GM12878 (cell line): Measurements from ENCODE around the gene DAAM2. TPM values are rescaled to one million over a fixed set of nuclear protein-coding genes. Genes with fewer than 3 reads are reported as not detected.

Source experiments
- ATAC-seq: fragments of 200-7000 bp; cut with Tn5 transposase; 3 replicates; pipeline ENCODE4 v1.9.1; 2020; ENCODE audit warnings: mild to moderate bottlenecking, moderate library complexity
- BruUV-seq: library from RNA; stranded (reverse); fragments of 400-500 nt; replicated peaks from 2 replicates; lab custom pipeline; 2021; lab: Mats Ljungman, UMichigan
- CTCF ChIA-PET: fragments of 300-600 bp; sonication (Branson Sonifier 250); formaldehyde crosslinking; extraction: SDS; loops from one replicate; lab custom pipeline; 2021; ENCODE audit warnings: inconsistent platforms; lab: Yijun Ruan, JAX
- POLR2A ChIA-PET: fragments of 350-600 bp; formaldehyde crosslinking; extraction: SDS; loops from one replicate; lab custom pipeline; 2021; ENCODE audit warnings: inconsistent platforms; lab: Charles Lee
- RAD21 ChIA-PET: fragments of 300-600 bp; sonication (Branson Sonifier 250); formaldehyde crosslinking; loops from one replicate; lab custom pipeline; 2023; ENCODE audit warnings: antibody characterized with exemption; ENCODE audit not compliant: unreplicated experiment; lab: Charles Lee
- SMC1A ChIA-PET: fragments of 300-600 bp; sonication (Branson Sonifier 250); formaldehyde crosslinking; loops from one replicate; lab custom pipeline; 2023; ENCODE audit not compliant: unreplicated experiment, uncharacterized antibody; lab: Charles Lee
- DNase-seq: peaks from one replicate; pipeline ENCODE4 v3.0.0-alpha.2; 2011; ENCODE audit warnings: low read depth, low spot score
- FAIRE-seq: peaks from 3 replicates; lab custom pipeline; 2011; peaks lifted over from hg19 to GRCh38; lab: Jason Lieb, UNC
- H2AFZ ChIP-seq: 2 replicates; pipeline ENCODE4 v1.6.0; 2011; ENCODE audit warnings: low read depth, low read length, control low read depth; ENCODE audit not compliant: control insufficient read depth
- H3K27ac ChIP-seq: 2 replicates; pipeline ENCODE4 v1.5.1; 2011; ENCODE audit warnings: control low read depth; ENCODE audit not compliant: control insufficient read depth, insufficient read depth
- H3K27me3 ChIP-seq, 2 experiments: replicated peaks in 1 of 2; 2 replicates each; pipeline versions ENCODE4 v1.6.0 to v1.6.1; 2011; ENCODE audit warnings: low read length in 1 of 2; ENCODE audit not compliant: control insufficient read depth in 2 of 2, insufficient read depth in 2 of 2
- H3K36me3 ChIP-seq, 2 experiments: 2 replicates each; pipeline ENCODE4 v1.5.1; 2011; ENCODE audit warnings: low read length in 1 of 2; ENCODE audit not compliant: control insufficient read depth in 2 of 2, insufficient read depth in 2 of 2
- H3K4me1 ChIP-seq: 2 replicates; pipeline ENCODE4 v1.6.1; 2011; ENCODE audit warnings: mild to moderate bottlenecking, low read length, moderate library complexity, mixed read lengths; ENCODE audit not compliant: control insufficient read depth, insufficient read depth
- H3K4me2 ChIP-seq: 2 replicates; pipeline ENCODE4 v1.6.0; 2011; ENCODE audit warnings: control low read depth; ENCODE audit not compliant: control insufficient read depth, insufficient read depth
- H3K4me3 ChIP-seq: fragments of 200-600 bp; sonication (generic); 2 replicates; pipeline ENCODE4 v1.5.1; 2016
- H3K79me2 ChIP-seq: 2 replicates; pipeline ENCODE4 v1.6.0; 2011; ENCODE audit warnings: low read length; ENCODE audit not compliant: control insufficient read depth, insufficient read depth
- H3K9ac ChIP-seq: 2 replicates; pipeline ENCODE4 v1.8.0; 2011; ENCODE audit warnings: low read length, control low read depth, mixed read lengths; ENCODE audit not compliant: control insufficient read depth, insufficient read depth
- H3K9me3 ChIP-seq: replicated peaks from 3 replicates; pipeline ENCODE4 v1.5.1; 2011; ENCODE audit warnings: mild to moderate bottlenecking, low read length; ENCODE audit not compliant: control insufficient read depth, insufficient read depth
- H4K20me1 ChIP-seq: 2 replicates; pipeline ENCODE4 v1.6.0; 2011; ENCODE audit not compliant: control insufficient read depth, insufficient read depth
- CREM ChIP-seq: IDR thresholded peaks from 2 replicates; pipeline ENCODE4 v1.6.1; 2014; ENCODE audit warnings: antibody characterized with exemption, low read depth
- HCFC1 ChIP-seq: fragments of 150-350 bp; IDR thresholded peaks from 2 replicates; pipeline ENCODE4 v1.6.1; 2014; ENCODE audit warnings: low read length
- HSF1 ChIP-seq: fragments of 150-350 bp; IDR thresholded peaks from 2 replicates; pipeline ENCODE4 v1.6.1; 2014; ENCODE audit warnings: mild to moderate bottlenecking, low read depth, low read length
- KAT2A ChIP-seq: conservative IDR thresholded peaks from 2 replicates; pipeline ENCODE4 v1.6.1; 2011; ENCODE audit warnings: low read depth, low read length; ENCODE audit not compliant: control insufficient read depth
- KDM1A ChIP-seq: fragments of 200-600 bp; sonication (generic); IDR thresholded peaks from 2 replicates; pipeline ENCODE4 v1.6.1; 2016; ENCODE audit warnings: borderline replicate concordance
- MLLT1 ChIP-seq: fragments of 450-650 bp; IDR thresholded peaks from 2 replicates; pipeline ENCODE4 v1.6.1; 2016; ENCODE audit warnings: mild to moderate bottlenecking
- MYC ChIP-seq: IDR thresholded peaks from 2 replicates; pipeline ENCODE4 v1.6.1; 2011; ENCODE audit warnings: mild to moderate bottlenecking, low read length, moderate library complexity, inconsistent platforms; ENCODE audit not compliant: insufficient read depth, insufficient replicate concordance, insufficient read length, severe bottlenecking
- PBX3 ChIP-seq: IDR thresholded peaks from 2 replicates; pipeline ENCODE4 v1.6.1; 2011; ENCODE audit warnings: mild to moderate bottlenecking, low read depth, low read length, moderate library complexity; ENCODE audit not compliant: insufficient replicate concordance
- PKNOX1 ChIP-seq: fragments of 450-650 bp; IDR thresholded peaks from 2 replicates; pipeline ENCODE4 v1.6.1; 2016; ENCODE audit warnings: mild to moderate bottlenecking
- RB1 ChIP-seq: fragments of 450-650 bp; formaldehyde crosslinking; IDR thresholded peaks from 2 replicates; pipeline ENCODE4 v1.6.1; 2017; ENCODE audit warnings: mild to moderate bottlenecking, borderline replicate concordance
- SPI1 ChIP-seq: IDR thresholded peaks from 2 replicates; pipeline ENCODE4 v1.6.1; 2011; ENCODE audit warnings: low read depth, mild to moderate bottlenecking, low read length, moderate library complexity, borderline replicate concordance; ENCODE audit not compliant: insufficient read depth
- SREBF2 ChIP-seq: IDR thresholded peaks from 2 replicates; pipeline ENCODE4 v1.6.1; 2012; ENCODE audit warnings: mild to moderate bottlenecking, low read length
- STAT1 ChIP-seq: fragments of 450-650 bp; conservative IDR thresholded peaks from 2 replicates; pipeline ENCODE4 v1.6.1; 2014; ENCODE audit warnings: antibody characterized with exemption, mild to moderate bottlenecking
- ZNF622 ChIP-seq: fragments of 450-650 bp; IDR thresholded peaks from 2 replicates; pipeline ENCODE4 v1.6.1; 2017; ENCODE audit warnings: mild to moderate bottlenecking, inconsistent platforms
- WGBS: methylation state at CpG from one replicate; pipeline ENCODE4 v1.1.6; 2016; ENCODE audit warnings: low lambda C conversion rate; ENCODE audit not compliant: insufficient replicate concordance, insufficient coverage; ENCODE audit errors: missing lambda C conversion rate; 5-methylcytosine and 5-hydroxymethylcytosine counted together
- in situ Hi-C: fragments of 300-500 bp; cut with MboI; formaldehyde crosslinking; loops from 9 replicates; pipeline ENCODE4 v1.14.3; 2018; ENCODE audit warnings: mixed read lengths
- intact Hi-C: fragments of 100-400 bp; cut with micrococcal nuclease; formaldehyde crosslinking; loops from one replicate; pipeline ENCODE4 v1.14.2; 2022; ENCODE audit not compliant: unreplicated experiment
- polyA plus RNA-seq, 11 experiments: library from polyadenylated mRNA; depleted of rRNA in 4 of 11; unstranded in 6 of 11; stranded (reverse) in 5 of 11; fragments of >200 nt; fragmentation: Nextera tagmentation in 4 of 11; fragmentation: Illumina TruSeq in 1 of 11; extraction: Ambion mirVana in 4 of 11; extraction: Trizol in 1 of 11; gene quantifications; 1 replicate in 1 of 11; 2 replicates in 10 of 11; pipeline versions ENCODE4 v1.2.1 to v1.2.3, GENCODE V29; 2011 to 2016; ENCODE audit warnings: inconsistent platforms in 2 of 11, missing spikeins in 2 of 11, low read depth in 1 of 11
- total RNA-seq, 4 experiments: library from RNA; depleted of rRNA in 3 of 4; stranded (reverse); fragments of >200 nt in 3 of 4; fragmentation: Illumina TruSeq in 1 of 4; extraction: Trizol in 1 of 4; gene quantifications; 2 replicates each; pipeline versions ENCODE4 v1.2.1 to v1.2.3, GENCODE V29; 2013 to 2021

The DAAM2 gene
- total and polyA plus RNA-seq, 10 of the 15 experiments (the other 5 are each of a cell fraction or from before 2014, with no cell fraction given), result 0.05 to 0.22 TPM; not detected in 8

- intact Hi-C loops (no loop called here), in situ Hi-C loops (no loop called here)
- Histone ChIP-seq H2AFZ (no peak overlapping the region), H4K20me1 (no peaks in the 10 kb centered on the region), H3K79me2 (no peaks in the 10 kb centered on the region), H3K9ac (no peak overlapping the region), H3K9me3 (no peaks in the 10 kb centered on the region), H3K4me2 (no peak overlapping the region), H3K27me3 (no peaks in the 10 kb centered on the region; a peak in 1 of 4 replicates), H3K27ac (no peak overlapping the region), H3K4me3 (no peak overlapping the region), H3K36me3 (no peaks in the 10 kb centered on the region), H3K4me1 (no peaks in the 10 kb centered on the region)
- DNase-seq (no peak), ATAC-seq (no peak), FAIRE-seq (no peak)
- ChIA-PET SMC1A (no interaction called here), RAD21 (no interaction called here), POLR2A (no interaction called here), CTCF (interaction anchor here (0.8 to 1.6 kb wide), 3 partner anchors 21 to 430 kb away, joined by 3 to 8 read pairs (median 4); no protein-coding TSS in a partner anchor)
- 0% methylated on average over 1 of the region's 1 CpG for WGBS
- no TSS peak for BruUV-seq
- TF ChIP-seq SREBF2, result no peak
- no peak for TF ChIP-seq ZNF622
- TF ChIP-seq PBX3, result no peak
- TF ChIP-seq HCFC1, result no peak
- TF ChIP-seq RB1, result no peak
- TF ChIP-seq KAT2A, result no peak
- no peak for TF ChIP-seq STAT1
- no peak for TF ChIP-seq SPI1
- no peak for TF ChIP-seq PKNOX1
- TF ChIP-seq KDM1A, result no peak
- no peak for TF ChIP-seq MLLT1
- no peak for TF ChIP-seq MYC
- TF ChIP-seq HSF1, result no peak
- no peak for TF ChIP-seq CREM
- TF ChIP-seq, all 136 proteins: peak for 0
Measured at GRCh38 chr6:39819228-39819627, 27.1 kb downstream of the DAAM2 start.
